ENCODE results near the gene ADIPOR2. TPM values are rescaled to one million over a fixed set of nuclear protein-coding genes. Genes with fewer than 3 reads are reported as not detected.
"Not testable (repeated sequence)": the region's sequence is repeated elsewhere in the genome, so short reads cannot be mapped to it uniquely, and the experiment has no call there.

Gene ADIPOR2
- total RNA-seq, 1 donor from 2014 or later: 29.6 TPM

GRCh38 chr12:1692895-1693610, 2.2 kb downstream of the ADIPOR2 start:
- Mint-ChIP-seq H3K9me3 (no peaks in the 10 kb centered on the region), H3K27me3 (ENCODE audit: insufficient read depth, low read depth) (peaks cover 6% of the 10 kb centered on the region), H3K27ac (no peak overlapping the region), H3K4me3 (peak overlapping the region; percentile 75), H3K4me1 (peaks cover 18% of the 10 kb centered on the region), H3K36me3 (peaks cover 14% of the 10 kb centered on the region)
- Histone ChIP-seq H3K4me2 (peak overlapping the region; percentile 95), H3K9me3 (ENCODE audit: low read depth) (no peaks in the 10 kb centered on the region), H3K27ac (no peak overlapping the region), H3K4me3 (no peak overlapping the region), H3K79me2 (ENCODE audit: low read depth) (peaks cover 68% of the 10 kb centered on the region), H3K4me1 (peaks cover 15% of the 10 kb centered on the region), H4K20me1 (ENCODE audit: low read depth) (peaks cover 62% of the 10 kb centered on the region), H3K9ac (no peak overlapping the region), H3F3A (ENCODE audit: low read depth) (peaks cover 27% of the 10 kb centered on the region), H3K27me3 (no peaks in the 10 kb centered on the region), H3K36me3 (no peaks in the 10 kb centered on the region), H2AFZ (replicated peaks) (no peak overlapping the region)
- no peak for DNase-seq (ENCODE audit: low spot score)
- TF ChIP-seq EZH2phosphoT487 (IDR thresholded peaks at IDR 0.05) (no peak), EZH2 (IDR thresholded peaks at IDR 0.05) (no peak)
- TF ChIP-seq, protein P1, sequence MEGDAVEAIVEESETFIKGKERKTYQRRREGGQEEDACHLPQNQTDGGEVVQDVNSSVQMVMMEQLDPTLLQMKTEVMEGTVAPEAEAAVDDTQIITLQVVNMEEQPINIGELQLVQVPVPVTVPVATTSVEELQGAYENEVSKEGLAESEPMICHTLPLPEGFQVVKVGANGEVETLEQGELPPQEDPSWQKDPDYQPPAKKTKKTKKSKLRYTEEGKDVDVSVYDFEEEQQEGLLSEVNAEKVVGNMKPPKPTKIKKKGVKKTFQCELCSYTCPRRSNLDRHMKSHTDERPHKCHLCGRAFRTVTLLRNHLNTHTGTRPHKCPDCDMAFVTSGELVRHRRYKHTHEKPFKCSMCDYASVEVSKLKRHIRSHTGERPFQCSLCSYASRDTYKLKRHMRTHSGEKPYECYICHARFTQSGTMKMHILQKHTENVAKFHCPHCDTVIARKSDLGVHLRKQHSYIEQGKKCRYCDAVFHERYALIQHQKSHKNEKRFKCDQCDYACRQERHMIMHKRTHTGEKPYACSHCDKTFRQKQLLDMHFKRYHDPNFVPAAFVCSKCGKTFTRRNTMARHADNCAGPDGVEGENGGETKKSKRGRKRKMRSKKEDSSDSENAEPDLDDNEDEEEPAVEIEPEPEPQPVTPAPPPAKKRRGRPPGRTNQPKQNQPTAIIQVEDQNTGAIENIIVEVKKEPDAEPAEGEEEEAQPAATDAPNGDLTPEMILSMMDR (IDR thresholded peaks at IDR 0.05): no peak

GRCh38 chr12:1695097-1695496, 4.2 kb downstream of the ADIPOR2 start:
- H3K36me3 ChIP-seq; H3K27me3 ChIP-seq; H2AFZ ChIP-seq (replicated peaks); H3K9me3 ChIP-seq (ENCODE audit: low read depth); H3K4me1 ChIP-seq; H3K4me2 ChIP-seq; H3K27ac Mint-ChIP-seq; H3K27me3 Mint-ChIP-seq (ENCODE audit: insufficient read depth, low read depth); H3K4me3 Mint-ChIP-seq; H3K9me3 Mint-ChIP-seq; H3K4me3 ChIP-seq; DNase-seq (ENCODE audit: low spot score); H3K27ac ChIP-seq; H3K9ac ChIP-seq: not testable (repeated sequence)
- Histone ChIP-seq H3K79me2 (ENCODE audit: low read depth) (peaks cover 89% of the 10 kb centered on the region), H3F3A (ENCODE audit: low read depth) (peaks cover 20% of the 10 kb centered on the region), H4K20me1 (ENCODE audit: low read depth) (peaks cover 80% of the 10 kb centered on the region)
- peaks cover 12% of the 10 kb centered on the region for H3K4me1 Mint-ChIP-seq
- peaks cover 24% of the 10 kb centered on the region for H3K36me3 Mint-ChIP-seq

- H3K36me3 Mint-ChIP-seq: peaks cover 29% of the 10 kb centered on the region
- Histone ChIP-seq H2AFZ (replicated peaks) (no peak overlapping the region), H3K9me3 (ENCODE audit: low read depth) (no peaks in the 10 kb centered on the region), H3K4me3 (no peak overlapping the region), H4K20me1 (ENCODE audit: low read depth) (peaks cover 80% of the 10 kb centered on the region), H3K36me3 (no peaks in the 10 kb centered on the region), H3K4me2 (no peak overlapping the region), H3K27ac (no peak overlapping the region), H3K9ac (no peak overlapping the region), H3K27me3 (no peaks in the 10 kb centered on the region), H3K4me1 (peaks cover 8% of the 10 kb centered on the region), H3K79me2 (ENCODE audit: low read depth) (peaks cover 98% of the 10 kb centered on the region), H3F3A (ENCODE audit: low read depth) (peaks cover 13% of the 10 kb centered on the region)
- H3K4me1 Mint-ChIP-seq: peaks cover 11% of the 10 kb centered on the region
- no peak overlapping the region for H3K27ac Mint-ChIP-seq
- H3K4me3 Mint-ChIP-seq: no peak overlapping the region
- no peaks in the 10 kb centered on the region for H3K27me3 Mint-ChIP-seq (ENCODE audit: insufficient read depth, low read depth)
- peaks cover 3% of the 10 kb centered on the region for H3K9me3 Mint-ChIP-seq
- TF ChIP-seq EZH2phosphoT487 (IDR thresholded peaks at IDR 0.05) (no peak), EZH2 (IDR thresholded peaks at IDR 0.05) (no peak)
- TF ChIP-seq, protein P1 (IDR thresholded peaks at IDR 0.05): no peak
- DNase-seq (ENCODE audit: low spot score): no peak
Measured at GRCh38 chr12:1695886-1696670, 5.2 kb downstream of the ADIPOR2 start.

DNA sequence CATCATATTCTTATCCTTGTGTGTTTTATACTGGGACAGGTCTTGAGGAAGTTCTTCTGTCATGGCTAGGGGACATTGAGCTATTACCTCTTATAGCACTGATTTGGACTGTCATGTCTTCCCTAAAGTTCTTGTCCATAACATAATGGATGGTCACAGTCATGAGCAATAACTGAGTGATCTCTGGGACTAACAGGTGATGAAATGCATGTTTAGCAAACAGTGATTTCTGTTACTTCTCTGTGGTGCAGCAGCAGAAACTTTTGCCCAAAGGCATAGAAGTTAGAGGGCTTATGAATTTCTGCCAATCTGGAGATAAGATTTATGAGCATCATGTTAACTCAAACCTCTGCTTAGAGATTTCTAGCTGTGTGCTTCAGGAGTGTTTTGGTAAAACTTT, 5.9 kb downstream of the ADIPOR2 start:
- DNase-seq (ENCODE audit: low spot score): no peak

More for the DNA sequence above, 5.9 kb downstream of the ADIPOR2 start:
- Histone ChIP-seq H3K4me2 (no peak overlapping the region), H3K4me3 (no peak overlapping the region), H3K9me3 (ENCODE audit: low read depth) (no peaks in the 10 kb centered on the region), H3K79me2 (ENCODE audit: low read depth) (peaks cover 100% of the 10 kb centered on the region), H3F3A (ENCODE audit: low read depth) (peaks cover 5% of the 10 kb centered on the region), H3K27me3 (no peaks in the 10 kb centered on the region), H3K9ac (no peak overlapping the region), H3K36me3 (no peaks in the 10 kb centered on the region), H2AFZ (replicated peaks) (no peak overlapping the region), H4K20me1 (ENCODE audit: low read depth) (peaks cover 74% of the 10 kb centered on the region), H3K4me1 (peaks cover 8% of the 10 kb centered on the region), H3K27ac (no peak overlapping the region)
- H3K36me3 Mint-ChIP-seq: peaks cover 29% of the 10 kb centered on the region
- H3K27ac Mint-ChIP-seq: no peak overlapping the region
- peaks cover 9% of the 10 kb centered on the region for H3K4me1 Mint-ChIP-seq
- H3K27me3 Mint-ChIP-seq (ENCODE audit: insufficient read depth, low read depth): no peaks in the 10 kb centered on the region
- no peak overlapping the region for H3K4me3 Mint-ChIP-seq
- H3K9me3 Mint-ChIP-seq: peaks cover 3% of the 10 kb centered on the region
- TF ChIP-seq, protein P1 (IDR thresholded peaks at IDR 0.05): no peak
- TF ChIP-seq EZH2phosphoT487 (IDR thresholded peaks at IDR 0.05) (no peak), EZH2 (IDR thresholded peaks at IDR 0.05) (no peak)

Data from neural progenitor cell (in vitro differentiated cells).